Measurements from ENCODE around the gene CROCC.
"Not testable (repeated sequence)": the region's sequence is repeated elsewhere in the genome, so short reads cannot be mapped to it uniquely, and the experiment has no call there.

CROCC gene

GRCh38 chr1:16918936-16919665 is 2.6 kb upstream of the CROCC start:
- FAIRE-seq: not testable (repeated sequence)

GRCh38 chr1:16920951-16921350 is 780 bp upstream of the CROCC start:
- FAIRE-seq: no peak

GRCh38 chr1:16922466-16922865 is 735 bp downstream of the CROCC start:
- no peak for FAIRE-seq

GRCh38 chr1:16922885-16923431 is 1.2 kb downstream of the CROCC start:
- no peak for FAIRE-seq

- no peak for FAIRE-seq
Observed at GRCh38 chr1:16924216-16924918, 2.6 kb downstream of the CROCC start.

- FAIRE-seq: no peak
Observed at GRCh38 chr1:16924919-16925477, 3.3 kb downstream of the CROCC start.

GRCh38 chr1:16925635-16926490 is 4.1 kb downstream of the CROCC start:
- FAIRE-seq: no peak

GRCh38 chr1:16926491-16927073 is 4.9 kb downstream of the CROCC start:
- no peak for FAIRE-seq

GRCh38 chr1:16927256-16927655 is 5.5 kb downstream of the CROCC start:
- FAIRE-seq: no peak

- no peak for FAIRE-seq
Observed at GRCh38 chr1:16927711-16928485, 6.2 kb downstream of the CROCC start.

- not testable (repeated sequence) for FAIRE-seq
Observed at GRCh38 chr1:16929146-16930041, 7.7 kb downstream of the CROCC start.

- FAIRE-seq: not testable (repeated sequence)
Observed at GRCh38 chr1:16931206-16931934, 9.6 kb downstream of the CROCC start.

- FAIRE-seq: not testable (repeated sequence)
Observed at GRCh38 chr1:16933945-16934344, 12.2 kb downstream of the CROCC start.

GRCh38 chr1:16936580-16936979 is 14.8 kb downstream of the CROCC start:
- FAIRE-seq: not testable (repeated sequence)

- no peak for FAIRE-seq
Observed at GRCh38 chr1:16938351-16939321, 16.9 kb downstream of the CROCC start.

GRCh38 chr1:16939386-16940180 is 17.9 kb downstream of the CROCC start:
- FAIRE-seq: not testable (repeated sequence)

- no peak for FAIRE-seq
Observed at GRCh38 chr1:16944038-16944437, 22.3 kb downstream of the CROCC start.

- FAIRE-seq: not testable (repeated sequence)
Observed at GRCh38 chr1:16945512-16945911, 23.8 kb downstream of the CROCC start.

Data from TTC549 (cell line).